HG03439 (cell line): Measurements from ENCODE around the gene SRSF2.

Experiments
- ATAC-seq: cut with Tn5 transposase; IDR thresholded peaks from one replicate; pipeline ENCODE4 v1.9.1; 2021; ENCODE audit warnings: mild to moderate bottlenecking, moderate library complexity; ENCODE audit not compliant: unreplicated experiment

SRSF2 gene

GRCh38 chr17:76685366-76685765 is 51.8 kb downstream of the SRSF2 start:
- ATAC-seq, result no peak

- no peak for ATAC-seq
These were observed 52.4 kb downstream of the SRSF2 start for GRCh38 chr17:76684756-76685155.
